ENCODE measurements around the gene BTC. TPM values are rescaled to one million over a fixed set of nuclear protein-coding genes. Genes with fewer than 3 reads are reported as not detected.
"Not testable (repeated sequence)": the region's sequence is repeated elsewhere in the genome, so short reads cannot be mapped to it uniquely, and the experiment has no call there.

The BTC gene
- total and polyA plus RNA-seq, 8 donors, result 1.2 to 3.7 (median 1.6) TPM

DNA sequence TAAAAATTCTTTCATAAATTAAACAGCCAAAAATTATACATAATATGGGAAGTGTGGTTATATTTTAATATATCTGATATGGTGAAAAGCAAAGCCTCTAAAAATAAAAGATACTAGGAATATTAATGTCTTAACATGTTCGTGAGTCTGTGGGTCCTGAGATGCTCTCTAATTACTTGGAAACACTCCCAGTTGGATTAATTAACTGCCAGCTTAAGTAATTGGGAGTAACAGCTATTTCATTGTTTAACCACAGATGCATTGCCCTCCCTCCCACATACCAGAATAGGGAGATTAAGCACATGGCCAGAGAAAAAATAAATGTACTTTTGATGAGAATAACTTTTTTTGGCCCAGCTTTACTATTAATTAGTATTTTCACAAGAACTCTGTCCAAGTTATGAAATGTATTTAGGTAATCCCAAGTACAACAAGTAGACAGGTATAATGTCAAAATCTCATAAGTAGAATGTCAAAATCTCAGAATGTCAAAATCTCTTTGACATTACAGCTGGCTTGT lies 79.7 kb downstream of the BTC start:
- H3K4me3 ChIP-seq, result no peak overlapping the region
- H3K27me3 ChIP-seq, result no peaks in the 10 kb centered on the region
- intact Hi-C loops (cut with DNase I), result no loop called here
- TF ChIP-seq, protein P1, sequence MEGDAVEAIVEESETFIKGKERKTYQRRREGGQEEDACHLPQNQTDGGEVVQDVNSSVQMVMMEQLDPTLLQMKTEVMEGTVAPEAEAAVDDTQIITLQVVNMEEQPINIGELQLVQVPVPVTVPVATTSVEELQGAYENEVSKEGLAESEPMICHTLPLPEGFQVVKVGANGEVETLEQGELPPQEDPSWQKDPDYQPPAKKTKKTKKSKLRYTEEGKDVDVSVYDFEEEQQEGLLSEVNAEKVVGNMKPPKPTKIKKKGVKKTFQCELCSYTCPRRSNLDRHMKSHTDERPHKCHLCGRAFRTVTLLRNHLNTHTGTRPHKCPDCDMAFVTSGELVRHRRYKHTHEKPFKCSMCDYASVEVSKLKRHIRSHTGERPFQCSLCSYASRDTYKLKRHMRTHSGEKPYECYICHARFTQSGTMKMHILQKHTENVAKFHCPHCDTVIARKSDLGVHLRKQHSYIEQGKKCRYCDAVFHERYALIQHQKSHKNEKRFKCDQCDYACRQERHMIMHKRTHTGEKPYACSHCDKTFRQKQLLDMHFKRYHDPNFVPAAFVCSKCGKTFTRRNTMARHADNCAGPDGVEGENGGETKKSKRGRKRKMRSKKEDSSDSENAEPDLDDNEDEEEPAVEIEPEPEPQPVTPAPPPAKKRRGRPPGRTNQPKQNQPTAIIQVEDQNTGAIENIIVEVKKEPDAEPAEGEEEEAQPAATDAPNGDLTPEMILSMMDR (IDR thresholded peaks at IDR 0.05), result no peak
- no peak for FAIRE-seq
- H3K4me1 ChIP-seq, result no peaks in the 10 kb centered on the region
- no peak overlapping the region for H3K27ac ChIP-seq
- 37 to 45% methylated on average over 1 of the region's 1 CpG for WGBS, 2 donors
- no peak for DNase-seq
- no peaks in the 10 kb centered on the region for H3K36me3 ChIP-seq
- no peak for ATAC-seq
- H3K9me3 ChIP-seq, result no peaks in the 10 kb centered on the region

DNA sequence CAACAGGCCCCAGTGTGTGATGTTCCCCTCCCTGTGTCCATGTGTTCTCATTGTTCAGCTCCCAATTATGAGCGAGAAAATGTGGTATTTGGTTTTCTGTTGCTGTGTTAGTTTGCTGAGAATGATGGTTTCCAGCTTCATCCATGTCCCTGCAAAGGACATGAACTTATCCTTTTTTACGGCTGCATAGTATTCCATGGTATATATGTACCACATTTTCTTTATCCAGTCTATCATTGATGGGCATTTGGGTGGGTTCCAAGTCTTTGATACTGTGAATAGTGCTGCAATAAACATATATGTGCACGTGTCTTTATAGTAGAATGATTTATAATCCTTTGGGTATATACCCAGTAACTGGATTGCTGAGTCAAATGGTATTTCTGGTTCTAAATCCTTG lies 86.2 kb downstream of the BTC start:
- H3K9me3 ChIP-seq; ATAC-seq; DNase-seq; H3K4me1 ChIP-seq; FAIRE-seq; H3K27ac ChIP-seq; H3K36me3 ChIP-seq; H3K27me3 ChIP-seq; H3K4me3 ChIP-seq; intact Hi-C loops (cut with DNase I): not testable (repeated sequence)
- 63 to 79% methylated on average over 3 of the region's 3 CpGs for WGBS, 2 donors

Other genes with a start within 250 kb of the BTC start
- 10 to 100 TPM; 22.0 to 28.0 (median 24.5) TPM for gene PARM1, start 138.6 kb upstream of the BTC start, total RNA-seq
- gene PARM1, start 138.6 kb upstream of the BTC start, polyA plus RNA-seq, result 10 to 100 TPM in 1 of 2 donors, 1 to 10 TPM in 1; 8.3 to 29.7 TPM